GM18508 (cell line): ENCODE results near the gene ZBTB9.

Source experiments
- ATAC-seq: cut with Tn5 transposase; IDR thresholded peaks from one replicate; pipeline ENCODE4 v1.9.1; 2021; ENCODE audit warnings: moderate number of reproducible peaks; ENCODE audit not compliant: insufficient read depth, unreplicated experiment

The ZBTB9 gene

GRCh38 chr6:33430991-33431879 is 23.1 kb upstream of the ZBTB9 start:
- ATAC-seq, result no peak

- no peak for ATAC-seq
Measured at GRCh38 chr6:33431880-33432541, 22.4 kb upstream of the ZBTB9 start.

- no peak for ATAC-seq
Measured at GRCh38 chr6:33432546-33432945, 21.8 kb upstream of the ZBTB9 start.

- no peak for ATAC-seq
Measured at GRCh38 chr6:33433001-33433543, 21.3 kb upstream of the ZBTB9 start.

- ATAC-seq, result no peak
Measured at GRCh38 chr6:33433544-33434191, 20.7 kb upstream of the ZBTB9 start.

- ATAC-seq, result no peak
Measured at GRCh38 chr6:33434961-33435360, 19.4 kb upstream of the ZBTB9 start.

GRCh38 chr6:33437666-33438065 is 16.7 kb upstream of the ZBTB9 start:
- no peak for ATAC-seq

- ATAC-seq, result no peak
Measured at GRCh38 chr6:33438978-33439594, 15.3 kb upstream of the ZBTB9 start.

- ATAC-seq, result no peak
Measured at GRCh38 chr6:33439956-33440648, 14.3 kb upstream of the ZBTB9 start.

- no peak for ATAC-seq
Measured at GRCh38 chr6:33440649-33441309, 13.6 kb upstream of the ZBTB9 start.

GRCh38 chr6:33441457-33441856 is 12.9 kb upstream of the ZBTB9 start:
- no peak for ATAC-seq

- no peak for ATAC-seq
Measured at GRCh38 chr6:33442283-33442682, 12.1 kb upstream of the ZBTB9 start.

GRCh38 chr6:33443025-33443424 is 11.4 kb upstream of the ZBTB9 start:
- ATAC-seq, result no peak

- no peak for ATAC-seq
Measured at GRCh38 chr6:33443619-33444504, 10.5 kb upstream of the ZBTB9 start.

GRCh38 chr6:33445119-33445603 is 9.2 kb upstream of the ZBTB9 start:
- ATAC-seq, result no peak

GRCh38 chr6:33446356-33446755 is 8.0 kb upstream of the ZBTB9 start:
- ATAC-seq, result no peak

- ATAC-seq, result no peak
Measured at GRCh38 chr6:33450434-33450833, 3.9 kb upstream of the ZBTB9 start.

- no peak for ATAC-seq
Measured at GRCh38 chr6:33451606-33452005, 2.8 kb upstream of the ZBTB9 start.
